Measurements from ENCODE around the gene MAFG. TPM values are rescaled to one million over a fixed set of nuclear protein-coding genes. Genes with fewer than 3 reads are reported as not detected.

Gene MAFG
- total RNA-seq, 1 donor from 2014 or later = 12.6 TPM

DNA sequence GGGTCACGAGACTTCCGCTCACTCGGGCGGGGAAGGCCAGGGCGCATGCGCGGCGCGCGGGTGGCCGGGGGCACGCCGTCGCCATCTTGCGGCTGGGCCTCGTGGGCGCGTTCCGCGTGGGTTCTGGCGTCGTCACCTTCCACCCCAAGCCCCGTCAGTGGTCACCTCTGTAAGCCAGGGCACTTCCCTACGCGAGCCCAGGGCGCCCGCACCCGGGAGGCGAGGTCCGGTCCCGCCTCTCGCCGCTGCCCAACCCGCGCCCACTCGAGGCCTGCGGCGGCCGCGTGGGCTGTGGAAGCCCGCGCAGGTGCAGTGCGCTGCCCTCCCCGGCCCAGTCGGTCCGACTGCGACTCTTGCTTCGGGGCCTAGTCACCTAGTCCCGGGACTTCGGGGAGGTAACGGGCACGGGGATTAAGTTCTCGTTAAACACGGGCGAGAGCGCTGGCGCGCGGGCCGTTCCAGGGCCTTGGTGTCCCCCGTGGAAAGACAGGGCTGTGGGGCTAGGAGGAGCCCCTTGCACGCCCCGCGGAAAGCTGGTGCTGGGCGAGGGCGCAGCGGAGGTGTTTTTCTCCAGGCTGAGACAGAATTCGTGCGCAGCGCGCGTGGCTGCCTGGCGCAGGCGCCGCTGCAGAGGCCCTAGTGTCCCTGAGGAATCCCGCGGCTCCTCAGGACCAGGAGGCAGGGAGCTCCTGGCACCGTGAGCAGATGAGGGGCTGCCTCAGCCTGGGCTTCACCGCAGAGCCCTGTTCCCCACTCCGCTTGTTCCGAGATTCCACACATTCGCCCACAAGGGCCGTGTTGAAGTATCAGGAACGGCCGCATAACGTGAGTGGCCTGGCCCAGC is 55.9 kb downstream of the MAFG start:
- peak; percentile 21 for ATAC-seq
- DNase-seq (ENCODE audit: low spot score) = peak; percentile 96

DNA sequence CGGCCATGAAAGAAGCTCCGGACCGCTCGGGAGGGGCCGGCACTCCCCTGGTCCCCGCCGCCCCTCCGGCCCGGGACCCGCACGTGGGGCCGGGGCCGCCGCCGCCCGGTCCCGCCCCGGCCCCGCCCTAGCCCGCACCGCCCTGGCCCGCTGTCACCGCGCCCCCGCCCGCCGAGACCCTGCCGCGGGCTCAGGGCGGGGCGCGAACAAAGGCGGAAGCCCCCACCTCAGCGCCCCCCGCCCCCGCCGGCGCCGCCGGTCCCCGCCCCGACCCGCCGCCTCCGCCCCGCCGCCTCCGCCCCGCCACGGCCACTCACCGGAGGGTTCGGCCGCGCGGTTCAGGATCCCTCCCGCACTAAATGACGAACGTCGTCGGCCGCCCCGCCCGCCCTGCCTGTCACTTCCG is 56.6 kb downstream of the MAFG start, which contains the start of gene ARHGDIA:
ARHGDIA (minus strand) TSS at position 357 of the 406 bp plus-strand sequence. CDS start 1,407 bp downstream, outside the sequence.
- peak; percentile 50 for ATAC-seq
- no peak for DNase-seq (ENCODE audit: low spot score)

GRCh38 chr17:81870131-81870980 is 57.2 kb downstream of the MAFG start:
- peak; percentile 0 for ATAC-seq
- peak; percentile 63 for DNase-seq (ENCODE audit: low spot score)

- peak; percentile 12 for ATAC-seq
These were observed 58.1 kb downstream of the MAFG start for GRCh38 chr17:81869221-81870130.

GRCh38 chr17:81868674-81869220 is 58.8 kb downstream of the MAFG start:
- peak; percentile 69 for DNase-seq (ENCODE audit: low spot score)
- peak; percentile 7 for ATAC-seq

More at GRCh38 chr17:81869221-81870130, 58.1 kb downstream of the MAFG start:
- peak; percentile 71 for DNase-seq (ENCODE audit: low spot score)

Other genes starting within 250 kb of the MAFG start
- gene ARL16, start 243.9 kb downstream of the MAFG start, total RNA-seq = 5.1 TPM
- gene HGS, start 243.7 kb downstream of the MAFG start, total RNA-seq = 40.3 TPM
- gene MRPL12, start 224.4 kb downstream of the MAFG start, total RNA-seq = 75.7 TPM
- 105 TPM for gene SLC25A10, start 215.5 kb downstream of the MAFG start, total RNA-seq
- gene GCGR, start 123.6 kb downstream of the MAFG start, total RNA-seq = 109 TPM
- 17.9 TPM for gene MCRIP1, start 94.4 kb downstream of the MAFG start, total RNA-seq
- gene PPP1R27, start 92.7 kb downstream of the MAFG start, total RNA-seq = not detected
- gene P4HB, start 67.2 kb downstream of the MAFG start, total RNA-seq = 1,392 TPM
- 109 TPM for gene ARHGDIA, start 56.4 kb downstream of the MAFG start, total RNA-seq
- gene ALYREF, start 36.1 kb downstream of the MAFG start, total RNA-seq = 14.5 TPM
- gene ANAPC11, start 36.0 kb downstream of the MAFG start, total RNA-seq = 95.7 TPM
- 0.13 TPM for gene NPB, start 25.5 kb downstream of the MAFG start, total RNA-seq
- gene PCYT2, start 16.3 kb downstream of the MAFG start, total RNA-seq = 113 TPM
- gene SIRT7, start 9.6 kb downstream of the MAFG start, total RNA-seq = 18.0 TPM
- gene PYCR1, start 9.6 kb upstream of the MAFG start, total RNA-seq = 5.2 TPM
- gene MYADML2, start 19.5 kb upstream of the MAFG start, total RNA-seq = not detected
- 4.2 TPM for gene NOTUM, start 33.5 kb upstream of the MAFG start, total RNA-seq
- gene ASPSCR1, start 49.9 kb upstream of the MAFG start, total RNA-seq = 62.9 TPM
- 60.0 TPM for gene CENPX, start 95.1 kb upstream of the MAFG start, total RNA-seq
- gene LRRC45, start 95.6 kb upstream of the MAFG start, total RNA-seq = 19.4 TPM
- gene RAC3, start 103.9 kb upstream of the MAFG start, total RNA-seq = 8.7 TPM
- gene DCXR, start 110.0 kb upstream of the MAFG start, total RNA-seq = 1,477 TPM
- gene RFNG, start 124.1 kb upstream of the MAFG start, total RNA-seq = 45.8 TPM
- 84.1 TPM for gene GPS1, start 124.2 kb upstream of the MAFG start, total RNA-seq
- gene DUS1L, start 138.1 kb upstream of the MAFG start, total RNA-seq = 121 TPM
- 267 TPM for gene FASN, start 170.5 kb upstream of the MAFG start, total RNA-seq